ENCODE results near the gene OR6J1. TPM values are rescaled to one million over a fixed set of nuclear protein-coding genes. Genes with fewer than 3 reads are reported as not detected.
"Not testable (repeated sequence)": the region's sequence is repeated elsewhere in the genome, so short reads cannot be mapped to it uniquely, and the experiment has no call there.

OR6J1 gene
- total RNA-seq, 1 experiment from 2014 or later, result not detected

DNA sequence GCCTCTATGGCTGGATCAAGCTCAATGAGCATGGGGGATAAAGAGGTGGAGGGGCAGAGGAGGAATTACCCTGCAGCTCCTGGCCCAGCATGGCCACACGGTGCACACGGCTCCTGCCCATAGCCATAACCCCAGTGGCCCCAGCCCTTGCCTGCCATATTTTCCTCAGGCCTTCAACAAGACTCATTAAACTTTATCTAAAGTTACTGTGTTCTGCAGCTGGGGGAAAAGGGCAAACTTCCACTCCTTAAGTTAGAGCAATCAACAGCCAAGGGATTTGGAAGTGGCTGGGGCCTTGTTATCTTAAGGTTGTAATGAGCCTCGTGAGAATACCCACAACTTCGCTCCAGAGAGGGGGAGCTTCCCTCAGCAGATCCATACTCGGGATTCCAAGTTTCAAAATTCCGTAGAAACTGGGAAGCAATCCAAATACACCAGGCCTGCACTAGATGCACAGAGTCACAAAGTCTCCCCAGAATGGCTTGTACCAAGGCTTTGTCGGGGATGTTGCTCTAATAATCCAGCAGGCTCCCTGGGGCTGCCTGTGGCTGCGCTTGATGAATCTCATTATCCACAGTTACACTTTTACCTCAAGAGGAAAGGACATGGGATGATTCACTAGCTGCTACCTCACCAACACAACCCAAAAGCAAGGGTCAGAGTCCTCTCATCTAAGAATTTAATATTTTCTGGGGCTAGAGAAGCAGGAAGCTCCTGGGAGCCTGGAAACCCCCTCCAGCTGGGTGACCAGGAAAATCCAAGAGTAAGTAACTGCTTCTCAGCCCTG is 13.0 kb upstream of the OR6J1 start:
- peak; percentile 74 for DNase-seq (ENCODE audit: low read depth)
- in situ Hi-C loops (cut with HindIII; ENCODE audit: low pct_unique_long_range_greater_than_20kb, low sequenced_read_pairs), result no loop called here

DNA sequence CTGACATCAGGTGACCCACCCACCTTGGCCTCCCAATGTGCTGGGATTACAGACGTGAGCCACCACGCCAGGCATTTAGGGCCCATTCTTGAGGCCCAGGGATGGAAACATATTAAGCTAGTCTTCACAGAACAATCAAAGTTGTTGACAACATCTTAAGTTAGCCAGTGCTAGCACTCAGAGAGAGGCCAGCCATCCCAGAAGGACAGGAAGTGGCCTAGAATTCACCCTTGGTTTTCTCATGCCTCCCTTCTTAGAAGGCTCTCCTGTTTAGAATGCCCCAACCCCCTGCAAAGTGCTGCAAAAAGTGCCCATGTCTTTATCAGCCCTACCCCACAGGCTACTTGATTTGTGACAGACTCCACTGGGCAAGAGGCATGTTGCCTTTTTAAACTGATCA is 12.1 kb upstream of the OR6J1 start:
- no peak for DNase-seq (ENCODE audit: low read depth)
- in situ Hi-C loops (cut with HindIII; ENCODE audit: low pct_unique_long_range_greater_than_20kb, low sequenced_read_pairs), result no loop called here

DNA sequence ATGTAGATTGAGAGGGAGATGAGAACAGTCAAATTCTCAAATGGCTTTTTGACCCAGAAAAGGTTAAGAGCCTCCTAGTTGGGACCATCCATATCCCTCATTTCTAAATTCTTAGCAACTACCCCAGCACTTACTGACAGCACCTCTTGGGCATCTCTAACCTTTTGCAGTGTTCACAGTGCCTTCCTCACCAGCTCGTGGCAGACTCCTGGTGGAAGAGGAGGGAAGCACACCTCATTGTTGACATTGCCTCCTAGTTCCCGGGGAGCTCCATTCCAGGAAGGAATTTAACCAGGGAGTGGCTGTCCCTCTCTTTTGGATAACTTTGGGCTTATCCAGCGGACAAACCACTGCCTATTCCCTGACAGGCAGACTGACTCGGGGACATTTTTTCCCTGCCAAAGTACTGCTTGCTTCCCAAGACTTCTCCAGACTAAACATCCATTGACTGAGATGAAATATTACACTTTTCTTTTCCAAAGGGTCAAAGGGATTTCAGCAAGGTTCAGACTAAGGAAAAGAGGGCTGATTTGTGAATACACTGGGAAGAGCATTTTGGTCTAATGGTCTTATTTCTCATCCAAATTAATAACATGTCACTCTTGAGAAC is 9.0 kb upstream of the OR6J1 start:
- in situ Hi-C loops (cut with HindIII; ENCODE audit: low pct_unique_long_range_greater_than_20kb, low sequenced_read_pairs), result no loop called here
- peak; percentile 51 for DNase-seq (ENCODE audit: low read depth)

GRCh38 chr14:22651586-22651985 is 7.4 kb upstream of the OR6J1 start:
- in situ Hi-C loops (cut with HindIII; ENCODE audit: low pct_unique_long_range_greater_than_20kb, low sequenced_read_pairs), result no loop called here
- no peak for DNase-seq (ENCODE audit: low read depth)

DNA sequence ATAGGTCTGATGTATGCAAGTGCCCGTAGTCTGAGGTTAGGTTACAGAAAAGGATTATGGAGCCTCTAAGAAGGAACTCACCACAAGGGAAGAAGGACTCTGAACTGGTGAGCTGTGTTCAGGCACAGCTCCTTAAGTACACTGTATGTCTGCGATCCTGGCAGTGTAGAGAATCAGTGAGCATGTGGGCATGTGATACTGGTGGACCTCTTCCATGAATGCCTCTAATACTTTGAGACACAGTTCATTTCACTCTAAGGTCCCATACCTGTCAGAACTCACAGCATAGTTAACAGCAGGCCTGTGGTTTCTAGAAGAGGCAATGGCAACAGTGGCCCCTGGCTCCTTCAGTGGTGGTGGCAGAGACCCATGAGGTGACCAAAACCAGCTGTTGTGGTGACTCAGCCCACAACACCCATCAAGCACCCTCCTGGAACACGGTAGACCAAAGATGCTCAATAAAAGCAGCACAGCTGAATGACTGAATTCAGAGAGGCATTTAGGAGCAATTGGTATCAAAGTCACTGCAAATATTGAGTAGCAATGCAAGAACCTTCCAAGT is 6.9 kb upstream of the OR6J1 start:
- in situ Hi-C loops (cut with HindIII; ENCODE audit: low pct_unique_long_range_greater_than_20kb, low sequenced_read_pairs), result no loop called here
- peak; percentile 38 for DNase-seq (ENCODE audit: low read depth)

GRCh38 chr14:22650046-22650739 is 6.0 kb upstream of the OR6J1 start:
- in situ Hi-C loops (cut with HindIII; ENCODE audit: low pct_unique_long_range_greater_than_20kb, low sequenced_read_pairs), result no loop called here

DNA sequence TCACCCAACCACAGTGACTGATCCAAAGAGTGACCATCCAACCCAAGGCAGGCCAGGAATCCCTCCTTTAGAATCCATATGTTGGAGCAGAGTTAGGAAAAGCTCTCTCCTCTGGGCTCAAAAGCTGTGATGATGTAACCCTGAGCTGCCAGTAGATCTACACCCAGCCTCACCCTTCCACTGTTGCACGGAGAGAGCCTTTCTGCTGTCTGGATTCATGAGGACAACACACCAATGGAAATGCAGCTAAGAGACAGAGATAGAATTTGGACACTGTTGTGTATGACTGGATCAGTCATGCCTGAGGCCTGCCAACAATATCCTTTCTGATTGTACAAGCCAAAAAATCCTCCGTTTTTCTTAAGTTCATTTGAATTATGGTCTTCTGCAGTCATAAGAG is 4.4 kb upstream of the OR6J1 start:
- no peak for DNase-seq (ENCODE audit: low read depth)
- in situ Hi-C loops (cut with HindIII; ENCODE audit: low pct_unique_long_range_greater_than_20kb, low sequenced_read_pairs), result no loop called here

More at GRCh38 chr14:22650046-22650739, 6.0 kb upstream of the OR6J1 start:
- DNase-seq (ENCODE audit: low read depth), result no peak

DNA sequence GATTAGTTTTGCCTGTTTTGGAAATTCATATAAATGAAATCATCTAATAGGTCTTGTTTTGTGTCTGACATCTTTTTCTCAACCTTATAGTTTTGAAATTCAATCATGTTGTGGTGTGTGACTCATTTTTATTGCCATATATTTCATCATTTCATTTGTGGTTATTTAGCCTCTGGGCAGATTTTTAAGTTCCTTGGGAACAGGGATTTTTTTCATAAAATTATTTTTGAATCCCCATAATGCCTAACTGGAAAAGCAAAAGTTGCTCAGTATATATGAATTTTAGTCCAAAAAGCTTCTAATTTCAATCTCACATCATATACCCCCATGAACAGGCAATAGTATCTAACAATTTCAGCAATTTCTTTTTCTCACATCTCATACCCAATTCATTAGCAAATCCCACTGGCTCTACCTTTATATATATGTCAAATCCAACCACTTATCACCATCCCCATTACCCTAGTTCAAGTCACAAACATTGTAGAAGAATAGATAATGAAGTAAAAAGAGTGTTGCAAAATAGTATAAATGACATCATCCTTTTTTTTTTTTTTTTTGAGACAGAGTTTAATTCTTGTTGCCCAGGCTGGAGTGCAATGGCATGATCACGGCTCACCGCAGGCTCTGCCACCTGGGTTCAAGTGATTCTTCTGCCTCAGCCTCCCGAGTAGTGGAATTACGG is 2.6 kb upstream of the OR6J1 start:
- DNase-seq (ENCODE audit: low read depth), result no peak

GRCh38 chr14:22641846-22642245 is 2.3 kb downstream of the OR6J1 start:
- no peak for DNase-seq (ENCODE audit: low read depth)
- in situ Hi-C loops (cut with HindIII; ENCODE audit: low pct_unique_long_range_greater_than_20kb, low sequenced_read_pairs), result no loop called here

More for the DNA sequence above, 2.6 kb upstream of the OR6J1 start:
- in situ Hi-C loops (cut with HindIII; ENCODE audit: low pct_unique_long_range_greater_than_20kb, low sequenced_read_pairs), result no loop called here

GRCh38 chr14:22640192-22640591 is 4.0 kb downstream of the OR6J1 start:
- no peak for DNase-seq (ENCODE audit: low read depth)
- in situ Hi-C loops (cut with HindIII; ENCODE audit: low pct_unique_long_range_greater_than_20kb, low sequenced_read_pairs), result no loop called here

GRCh38 chr14:22635980-22636379 is 8.2 kb downstream of the OR6J1 start:
- in situ Hi-C loops (cut with HindIII; ENCODE audit: low pct_unique_long_range_greater_than_20kb, low sequenced_read_pairs); DNase-seq (ENCODE audit: low read depth): not testable (repeated sequence)

DNA sequence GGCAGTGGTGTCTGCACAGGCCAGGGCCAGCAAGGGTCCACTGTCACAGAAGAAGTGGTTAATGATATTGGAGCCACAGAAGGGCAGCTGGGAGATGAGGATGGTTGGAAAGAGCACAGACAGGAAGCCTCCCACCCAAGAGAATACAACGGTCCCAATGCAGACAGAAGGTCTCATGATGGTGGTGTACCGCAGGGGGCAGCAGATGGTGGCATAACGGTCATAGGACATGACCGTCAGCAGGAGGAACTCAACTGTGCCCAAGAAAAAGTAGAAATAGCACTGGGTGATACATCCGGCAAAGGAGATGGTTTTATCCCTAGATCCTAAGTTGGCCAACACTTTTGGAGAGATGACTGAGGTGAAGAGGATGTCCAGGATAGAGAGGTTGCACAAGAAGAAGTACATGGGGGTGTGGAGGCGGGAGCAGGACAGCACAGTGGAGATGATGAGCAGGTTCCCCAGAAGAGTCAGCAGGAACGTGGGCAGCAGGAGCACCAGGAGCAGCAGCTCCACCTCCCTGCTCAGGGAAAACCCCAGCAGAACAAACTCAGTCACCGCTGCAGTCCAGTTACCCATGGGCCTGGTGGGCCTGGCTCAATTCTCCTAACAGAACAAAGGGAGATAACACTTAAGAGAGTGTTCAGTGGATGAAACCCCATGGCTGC is 9.8 kb downstream of the OR6J1 start:
- DNase-seq (ENCODE audit: low read depth), result no peak
- in situ Hi-C loops (cut with HindIII; ENCODE audit: low pct_unique_long_range_greater_than_20kb, low sequenced_read_pairs), result no loop called here

GRCh38 chr14:22630486-22630885 is 13.7 kb downstream of the OR6J1 start:
- in situ Hi-C loops (cut with HindIII; ENCODE audit: low pct_unique_long_range_greater_than_20kb, low sequenced_read_pairs), result no loop called here
- DNase-seq (ENCODE audit: low read depth), result no peak

DNA sequence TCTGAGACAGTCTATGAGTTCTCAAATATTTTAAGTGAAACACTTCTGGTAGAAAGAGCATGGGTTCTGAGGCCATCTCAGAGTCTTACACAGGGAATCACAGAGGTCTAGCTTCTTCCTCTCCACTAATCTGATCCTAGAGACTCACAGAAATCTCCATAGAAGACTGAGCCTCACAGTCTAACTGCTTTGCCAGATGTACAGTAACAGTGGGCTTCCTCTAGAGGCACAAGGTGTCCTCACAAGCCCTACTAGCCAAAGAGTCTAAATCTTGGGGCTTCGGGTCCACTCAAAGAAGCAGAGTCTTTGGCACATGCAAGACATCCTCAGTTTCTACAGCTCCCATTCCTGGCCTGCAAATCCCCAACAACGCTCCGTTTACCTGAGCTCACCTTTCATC is 14.1 kb downstream of the OR6J1 start:
- no peak for DNase-seq (ENCODE audit: low read depth)
- in situ Hi-C loops (cut with HindIII; ENCODE audit: low pct_unique_long_range_greater_than_20kb, low sequenced_read_pairs), result no loop called here

- no peak for DNase-seq (ENCODE audit: low read depth)
- in situ Hi-C loops (cut with HindIII; ENCODE audit: low pct_unique_long_range_greater_than_20kb, low sequenced_read_pairs), result no loop called here
Observed at GRCh38 chr14:22629361-22629760, 14.8 kb downstream of the OR6J1 start.

GRCh38 chr14:22627506-22628263 is 16.5 kb downstream of the OR6J1 start:
- no peak for DNase-seq (ENCODE audit: low read depth)
- in situ Hi-C loops (cut with HindIII; ENCODE audit: low pct_unique_long_range_greater_than_20kb, low sequenced_read_pairs), result no loop called here

DNA sequence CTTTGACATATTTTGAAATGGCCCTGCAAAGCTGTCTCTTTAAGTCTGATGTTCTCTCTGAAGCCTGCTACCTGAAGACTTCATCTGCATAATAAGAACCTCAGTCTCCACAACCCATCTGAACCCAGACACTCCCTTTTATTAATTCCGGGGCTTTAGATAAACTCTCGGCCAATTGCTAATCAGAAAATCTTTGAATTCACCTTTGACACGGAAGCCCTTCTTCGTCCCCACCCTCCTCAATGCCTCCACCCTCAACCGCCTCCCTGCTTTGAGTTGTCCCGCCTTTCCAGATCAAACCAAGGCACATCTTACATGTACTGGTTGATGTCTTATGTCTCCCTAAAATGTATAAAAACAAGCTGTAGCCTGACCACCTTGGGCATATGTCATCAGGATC is 17.6 kb downstream of the OR6J1 start:
- no peak for DNase-seq (ENCODE audit: low read depth)
- in situ Hi-C loops (cut with HindIII; ENCODE audit: low pct_unique_long_range_greater_than_20kb, low sequenced_read_pairs), result no loop called here

Data from Caki2 (cell line).